ENCODE results near the gene TAS1R1.
A peak's percentile ranks its signal among the peaks of the same experiment; 100 is the strongest.

TAS1R1 gene

DNA sequence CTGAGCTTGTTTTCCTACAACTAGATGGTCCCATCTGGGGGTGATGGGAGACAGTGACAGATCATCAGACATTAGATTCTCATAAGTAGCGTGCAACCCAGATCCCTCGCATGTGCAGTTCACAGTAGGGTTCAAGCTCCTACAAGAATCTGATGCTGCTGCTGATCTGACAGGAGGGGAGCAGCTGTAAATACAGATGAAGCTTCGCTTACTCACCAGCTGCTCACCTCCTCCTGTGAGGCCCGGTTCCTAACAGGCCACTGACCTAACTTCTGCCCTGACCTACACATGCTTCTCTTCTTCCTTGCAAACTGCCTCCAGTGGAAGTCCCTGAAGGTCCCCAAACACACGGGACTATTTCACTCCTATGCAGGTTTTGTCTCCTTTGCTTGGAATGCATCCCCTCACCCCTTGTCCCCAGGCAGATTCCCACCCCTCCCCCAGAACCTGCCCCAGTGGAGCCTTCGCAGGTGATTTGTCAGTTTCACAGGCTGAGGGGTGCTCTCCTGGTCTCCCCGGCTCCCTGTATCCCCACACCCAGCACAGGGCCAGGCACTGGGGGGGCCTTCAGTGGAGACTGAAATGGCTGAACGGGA lies 19.0 kb downstream of the TAS1R1 start:
- DNase-seq (ENCODE audit: low read depth) = no peak

DNA sequence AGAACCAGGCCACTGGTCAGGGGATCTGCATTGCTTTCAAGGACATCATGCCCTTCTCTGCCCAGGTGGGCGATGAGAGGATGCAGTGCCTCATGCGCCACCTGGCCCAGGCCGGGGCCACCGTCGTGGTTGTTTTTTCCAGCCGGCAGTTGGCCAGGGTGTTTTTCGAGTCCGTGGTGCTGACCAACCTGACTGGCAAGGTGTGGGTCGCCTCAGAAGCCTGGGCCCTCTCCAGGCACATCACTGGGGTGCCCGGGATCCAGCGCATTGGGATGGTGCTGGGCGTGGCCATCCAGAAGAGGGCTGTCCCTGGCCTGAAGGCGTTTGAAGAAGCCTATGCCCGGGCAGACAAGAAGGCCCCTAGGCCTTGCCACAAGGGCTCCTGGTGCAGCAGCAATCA lies 19.7 kb downstream of the TAS1R1 start:
- no peak for DNase-seq (ENCODE audit: low read depth)

DNA sequence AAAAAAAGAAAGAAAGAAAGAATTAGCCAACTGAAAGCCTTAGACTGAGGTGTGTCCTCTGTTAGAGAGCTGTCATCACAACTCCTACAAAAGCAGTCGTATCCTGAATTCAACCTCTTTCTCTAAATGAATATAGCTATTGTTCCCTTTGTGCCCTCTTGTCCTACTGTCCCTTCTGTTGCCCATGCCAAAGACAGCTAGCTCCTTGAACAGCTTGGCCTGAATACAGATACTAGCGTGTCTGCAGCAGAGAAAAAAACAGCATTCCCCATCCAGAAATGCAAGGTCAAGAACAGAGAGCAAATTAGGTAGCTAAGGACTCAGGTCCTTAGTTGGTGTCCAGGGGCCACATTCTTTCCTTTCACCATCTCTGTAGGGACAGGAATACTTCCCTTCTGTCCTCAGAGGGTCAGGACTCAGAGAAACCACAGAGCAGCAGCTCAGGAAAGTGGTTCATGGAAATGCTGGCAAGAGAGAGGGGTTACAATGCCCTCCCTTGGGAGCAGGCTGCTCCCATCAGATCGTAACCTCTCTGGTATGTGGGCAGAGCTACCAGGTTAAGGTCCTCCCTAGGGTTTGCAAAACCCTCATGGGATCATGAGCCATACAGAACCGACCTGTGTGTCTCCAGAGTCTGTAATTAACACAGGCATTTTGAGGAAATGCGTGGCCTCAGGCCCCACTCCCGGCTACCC lies 22.9 kb downstream of the TAS1R1 start:
- DNase-seq (ENCODE audit: low read depth) = no peak

DNA sequence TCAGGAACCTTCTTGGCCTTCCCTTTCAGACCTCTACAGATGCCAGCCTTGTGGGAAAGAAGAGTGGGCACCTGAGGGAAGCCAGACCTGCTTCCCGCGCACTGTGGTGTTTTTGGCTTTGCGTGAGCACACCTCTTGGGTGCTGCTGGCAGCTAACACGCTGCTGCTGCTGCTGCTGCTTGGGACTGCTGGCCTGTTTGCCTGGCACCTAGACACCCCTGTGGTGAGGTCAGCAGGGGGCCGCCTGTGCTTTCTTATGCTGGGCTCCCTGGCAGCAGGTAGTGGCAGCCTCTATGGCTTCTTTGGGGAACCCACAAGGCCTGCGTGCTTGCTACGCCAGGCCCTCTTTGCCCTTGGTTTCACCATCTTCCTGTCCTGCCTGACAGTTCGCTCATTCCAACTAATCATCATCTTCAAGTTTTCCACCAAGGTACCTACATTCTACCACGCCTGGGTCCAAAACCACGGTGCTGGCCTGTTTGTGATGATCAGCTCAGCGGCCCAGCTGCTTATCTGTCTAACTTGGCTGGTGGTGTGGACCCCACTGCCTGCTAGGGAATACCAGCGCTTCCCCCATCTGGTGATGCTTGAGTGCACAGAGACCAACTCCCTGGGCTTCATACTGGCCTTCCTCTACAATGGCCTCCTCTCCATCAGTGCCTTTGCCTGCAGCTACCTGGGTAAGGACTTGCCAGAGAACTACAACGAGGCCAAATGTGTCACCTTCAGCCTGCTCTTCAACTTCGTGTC lies 23.7 kb downstream of the TAS1R1 start:
- no peak for DNase-seq (ENCODE audit: low read depth)

DNA sequence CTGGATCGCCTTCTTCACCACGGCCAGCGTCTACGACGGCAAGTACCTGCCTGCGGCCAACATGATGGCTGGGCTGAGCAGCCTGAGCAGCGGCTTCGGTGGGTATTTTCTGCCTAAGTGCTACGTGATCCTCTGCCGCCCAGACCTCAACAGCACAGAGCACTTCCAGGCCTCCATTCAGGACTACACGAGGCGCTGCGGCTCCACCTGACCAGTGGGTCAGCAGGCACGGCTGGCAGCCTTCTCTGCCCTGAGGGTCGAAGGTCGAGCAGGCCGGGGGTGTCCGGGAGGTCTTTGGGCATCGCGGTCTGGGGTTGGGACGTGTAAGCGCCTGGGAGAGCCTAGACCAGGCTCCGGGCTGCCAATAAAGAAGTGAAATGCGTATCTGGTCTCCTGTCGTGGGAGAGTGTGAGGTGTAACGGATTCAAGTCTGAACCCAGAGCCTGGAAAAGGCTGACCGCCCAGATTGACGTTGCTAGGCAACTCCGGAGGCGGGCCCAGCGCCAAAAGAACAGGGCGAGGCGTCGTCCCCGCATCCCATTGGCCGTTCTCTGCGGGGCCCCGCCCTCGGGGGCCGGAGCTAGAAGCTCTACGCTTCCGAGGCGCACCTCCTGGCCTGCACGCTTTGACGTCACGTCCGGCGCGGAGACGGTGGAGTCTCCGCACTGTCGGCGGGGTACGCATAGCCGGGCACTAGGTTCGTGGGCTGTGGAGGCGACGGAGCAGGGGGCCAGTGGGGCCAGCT lies 24.4 kb downstream of the TAS1R1 start, which contains the start of gene ZBTB48:
TSS of gene ZBTB48 (plus strand) at position 621 of the 745 bp plus-strand sequence. CDS start 616 bp downstream, outside the sequence.
- DNase-seq (ENCODE audit: low read depth) = peak; percentile 96

DNA sequence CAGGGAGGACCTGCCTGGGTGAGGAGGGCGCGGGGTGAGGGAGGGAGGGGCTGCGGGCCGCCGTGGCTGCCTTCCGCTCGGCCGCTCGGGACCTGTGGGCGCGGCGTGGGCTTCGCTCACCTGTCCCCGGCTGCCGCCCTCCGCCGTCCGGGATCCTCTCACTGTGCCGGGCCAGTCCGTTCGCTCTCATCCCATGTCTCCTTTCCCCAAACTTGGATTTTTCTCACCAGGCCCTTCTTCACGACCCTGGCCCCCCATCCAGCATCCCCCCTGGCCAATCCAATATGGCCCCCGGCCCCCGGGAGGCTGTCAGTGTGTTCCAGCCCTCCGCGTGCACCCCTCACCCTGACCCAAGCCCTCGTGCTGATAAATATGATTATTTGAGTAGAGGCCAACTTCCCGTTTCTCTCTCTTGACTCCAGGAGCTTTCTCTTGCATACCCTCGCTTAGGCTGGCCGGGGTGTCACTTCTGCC lies 25.0 kb downstream of the TAS1R1 start:
- no peak for DNase-seq (ENCODE audit: low read depth)

DNA sequence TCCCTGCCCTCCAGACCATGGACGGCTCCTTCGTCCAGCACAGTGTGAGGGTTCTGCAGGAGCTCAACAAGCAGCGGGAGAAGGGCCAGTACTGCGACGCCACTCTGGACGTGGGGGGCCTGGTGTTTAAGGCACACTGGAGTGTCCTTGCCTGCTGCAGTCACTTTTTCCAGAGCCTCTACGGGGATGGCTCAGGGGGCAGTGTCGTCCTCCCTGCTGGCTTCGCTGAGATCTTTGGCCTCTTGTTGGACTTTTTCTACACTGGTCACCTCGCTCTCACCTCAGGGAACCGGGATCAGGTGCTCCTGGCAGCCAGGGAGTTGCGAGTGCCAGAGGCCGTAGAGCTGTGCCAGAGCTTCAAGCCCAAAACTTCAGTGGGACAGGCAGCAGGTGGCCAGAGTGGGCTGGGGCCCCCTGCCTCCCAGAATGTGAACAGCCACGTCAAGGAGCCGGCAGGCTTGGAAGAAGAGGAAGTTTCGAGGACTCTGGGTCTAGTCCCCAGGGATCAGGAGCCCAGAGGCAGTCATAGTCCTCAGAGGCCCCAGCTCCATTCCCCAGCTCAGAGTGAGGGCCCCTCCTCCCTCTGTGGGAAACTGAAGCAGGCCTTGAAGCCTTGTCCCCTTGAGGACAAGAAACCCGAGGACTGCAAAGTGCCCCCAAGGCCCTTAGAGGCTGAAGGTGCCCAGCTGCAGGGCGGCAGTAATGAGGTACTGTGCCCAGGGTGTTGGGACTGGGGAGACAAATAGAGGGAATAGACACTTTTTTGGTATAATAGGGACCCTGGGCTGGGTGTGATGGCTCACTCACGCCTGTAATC lies 25.7 kb downstream of the TAS1R1 start:
- DNase-seq (ENCODE audit: low read depth) = no peak

DNA sequence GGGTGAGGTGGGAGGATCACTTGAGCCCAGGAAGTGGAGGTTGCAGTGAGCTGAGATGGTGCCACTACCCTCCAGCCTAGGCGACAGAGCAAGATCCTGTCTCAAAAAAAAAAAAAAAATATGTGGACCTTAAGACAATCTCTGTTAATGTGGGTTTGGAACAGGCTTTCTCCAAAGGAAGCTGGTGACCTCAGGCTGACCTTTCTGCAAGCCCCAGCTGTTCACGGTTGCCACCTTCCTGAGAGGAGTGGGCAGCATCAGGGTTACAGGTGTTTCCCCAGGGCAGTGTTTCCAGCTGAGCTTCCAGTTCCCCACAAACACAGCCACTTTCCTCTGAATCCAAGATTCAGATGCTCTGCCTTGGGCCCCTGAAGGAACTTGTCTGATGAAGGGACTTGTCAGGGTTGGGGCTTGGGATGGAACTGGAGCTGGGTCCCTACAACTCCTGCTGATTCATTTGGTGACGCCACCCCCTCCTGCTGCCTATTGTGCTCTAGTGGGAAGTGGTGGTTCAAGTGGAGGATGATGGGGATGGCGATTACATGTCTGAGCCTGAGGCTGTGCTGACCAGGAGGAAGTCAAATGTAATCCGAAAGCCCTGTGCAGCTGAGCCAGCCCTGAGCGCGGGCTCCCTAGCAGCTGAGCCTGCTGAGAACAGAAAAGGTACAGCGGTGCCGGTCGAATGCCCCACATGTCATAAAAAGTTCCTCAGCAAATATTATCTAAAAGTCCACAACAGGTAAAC lies 26.6 kb downstream of the TAS1R1 start:
- no peak for DNase-seq (ENCODE audit: low read depth)

DNA sequence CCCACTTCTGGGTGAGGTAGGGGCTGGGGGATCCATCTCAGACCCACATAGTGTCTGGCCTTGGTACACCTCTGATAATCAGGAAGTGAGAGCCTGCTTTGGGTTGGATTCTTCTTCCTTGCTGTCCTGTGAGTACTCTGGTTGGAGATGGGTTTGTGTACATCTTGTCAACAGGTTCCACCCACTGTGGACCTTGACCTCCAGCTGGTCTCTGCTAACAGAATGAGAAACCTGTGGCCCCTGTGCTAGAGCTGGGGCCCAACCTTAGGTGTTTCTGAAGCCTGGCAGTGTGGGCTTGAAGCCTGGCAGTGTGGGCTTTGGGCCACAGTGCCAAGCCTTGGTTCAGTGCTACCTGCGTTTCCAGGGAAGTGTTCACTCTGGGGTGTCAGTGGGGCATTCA lies 27.3 kb downstream of the TAS1R1 start:
- DNase-seq (ENCODE audit: low read depth) = no peak

DNA sequence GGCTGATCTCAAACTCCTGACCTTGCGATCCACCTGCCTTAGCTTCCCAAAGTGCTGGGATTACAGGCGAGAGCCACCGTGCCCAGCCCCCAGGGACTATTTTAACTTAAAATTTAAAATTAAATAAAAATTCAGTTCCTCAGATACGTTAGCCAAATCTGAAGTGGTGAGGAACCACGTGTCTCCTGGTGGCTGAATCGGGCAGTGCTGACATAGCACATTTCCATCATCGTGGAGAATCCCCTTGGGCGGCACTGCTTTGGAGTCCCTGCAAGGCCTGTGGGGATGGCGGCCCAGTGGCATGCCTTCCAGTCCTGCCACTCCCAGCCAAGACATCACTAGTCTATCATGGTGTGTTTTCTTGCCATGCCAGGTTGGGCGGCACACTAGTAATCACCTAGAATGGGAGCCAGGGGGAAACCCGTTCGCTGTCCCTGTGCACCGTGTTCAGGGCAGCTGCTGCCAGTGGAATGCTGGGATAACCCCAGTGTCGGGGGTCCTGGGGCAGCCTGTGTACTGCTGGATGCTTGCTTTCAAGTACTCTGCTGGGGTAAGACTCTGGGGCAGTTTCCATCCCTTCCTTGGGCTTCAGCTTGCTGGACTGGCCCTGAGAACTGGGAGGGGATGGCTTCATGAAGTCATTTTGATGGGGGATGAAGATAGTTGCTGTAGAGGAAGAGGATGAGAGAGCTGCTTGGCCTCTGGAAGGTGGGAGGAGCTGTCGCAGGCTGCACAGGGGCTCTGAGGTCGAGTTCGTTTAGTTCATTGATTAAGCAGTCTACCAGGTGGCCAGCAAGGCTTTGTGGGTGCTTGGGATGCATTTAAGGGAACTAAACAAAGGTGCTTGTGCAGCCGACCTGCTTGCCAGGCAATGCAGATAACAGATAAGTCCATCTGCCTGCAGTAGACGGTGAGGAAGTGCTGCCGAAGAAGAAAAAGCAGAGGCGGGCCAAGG lies 29.3 kb downstream of the TAS1R1 start:
- DNase-seq (ENCODE audit: low read depth) = no peak

DNA sequence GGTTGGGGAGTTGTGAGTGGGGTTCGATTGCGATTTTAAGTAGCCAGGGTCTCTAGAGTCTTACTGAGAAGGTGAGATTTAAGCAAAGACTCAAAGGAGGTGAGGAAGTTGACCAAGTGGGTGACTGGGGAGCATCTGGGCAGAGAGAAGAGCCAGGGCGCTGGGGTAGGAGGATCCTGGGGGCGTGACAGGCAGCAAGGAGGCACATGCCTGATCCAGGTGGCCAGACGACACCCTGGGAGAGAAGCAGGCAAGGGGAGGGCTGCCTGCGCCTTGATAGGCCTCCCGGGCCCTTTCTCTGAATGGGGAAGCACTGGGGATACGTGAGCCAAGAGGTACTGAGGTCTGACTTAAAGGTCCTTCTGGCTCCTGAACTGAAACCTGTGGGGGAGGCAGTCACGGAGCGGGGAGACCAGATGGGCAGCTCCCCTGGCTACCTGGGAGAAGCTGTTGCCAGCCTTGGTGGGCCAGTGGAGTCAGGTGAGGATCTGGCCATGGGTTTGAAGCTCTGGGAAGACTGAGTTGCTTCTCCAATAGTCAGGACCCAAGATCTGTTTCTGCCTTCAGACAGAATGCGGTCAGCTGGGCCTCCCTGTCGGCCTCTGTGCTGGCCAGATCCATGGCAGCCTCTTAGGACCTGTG lies 30.1 kb downstream of the TAS1R1 start:
- DNase-seq (ENCODE audit: low read depth) = no peak

DNA sequence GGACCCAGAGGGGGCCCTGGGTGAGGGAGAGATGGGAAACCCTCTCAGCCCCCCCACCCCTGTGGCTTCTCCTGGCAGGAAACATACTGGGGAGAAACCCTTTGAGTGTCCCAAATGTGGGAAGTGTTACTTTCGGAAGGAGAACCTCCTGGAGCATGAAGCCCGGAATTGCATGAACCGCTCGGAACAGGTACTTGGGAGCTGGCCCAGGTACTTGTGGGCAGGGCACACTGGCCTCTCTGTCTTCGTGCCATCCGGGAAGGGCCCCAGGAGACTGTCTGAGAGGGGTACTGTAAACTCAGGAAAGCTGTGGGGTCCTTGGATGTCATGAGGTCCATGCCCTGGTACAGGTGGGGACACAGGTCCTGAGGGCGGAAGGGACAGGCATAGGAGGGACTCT lies 30.7 kb downstream of the TAS1R1 start:
- no peak for DNase-seq (ENCODE audit: low read depth)

DNA sequence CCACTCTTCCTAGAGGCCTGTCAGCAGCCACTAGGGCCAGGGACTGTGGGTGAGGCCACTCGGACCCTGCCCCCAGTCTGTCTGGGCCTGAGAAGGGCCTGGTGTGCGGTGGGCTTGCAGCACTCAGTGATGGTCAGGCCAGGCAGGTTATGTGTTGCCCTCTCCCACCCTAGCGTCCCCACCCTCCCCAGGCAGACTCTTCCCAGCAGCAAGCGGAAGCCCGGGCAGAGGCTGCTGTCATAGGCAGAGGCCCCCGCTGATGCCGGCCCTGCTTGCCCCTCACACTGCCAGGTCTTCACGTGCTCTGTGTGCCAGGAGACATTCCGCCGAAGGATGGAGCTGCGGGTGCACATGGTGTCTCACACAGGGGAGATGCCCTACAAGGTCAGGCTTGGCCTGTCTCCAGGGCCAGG lies 31.3 kb downstream of the TAS1R1 start:
- DNase-seq (ENCODE audit: low read depth) = no peak

DNA sequence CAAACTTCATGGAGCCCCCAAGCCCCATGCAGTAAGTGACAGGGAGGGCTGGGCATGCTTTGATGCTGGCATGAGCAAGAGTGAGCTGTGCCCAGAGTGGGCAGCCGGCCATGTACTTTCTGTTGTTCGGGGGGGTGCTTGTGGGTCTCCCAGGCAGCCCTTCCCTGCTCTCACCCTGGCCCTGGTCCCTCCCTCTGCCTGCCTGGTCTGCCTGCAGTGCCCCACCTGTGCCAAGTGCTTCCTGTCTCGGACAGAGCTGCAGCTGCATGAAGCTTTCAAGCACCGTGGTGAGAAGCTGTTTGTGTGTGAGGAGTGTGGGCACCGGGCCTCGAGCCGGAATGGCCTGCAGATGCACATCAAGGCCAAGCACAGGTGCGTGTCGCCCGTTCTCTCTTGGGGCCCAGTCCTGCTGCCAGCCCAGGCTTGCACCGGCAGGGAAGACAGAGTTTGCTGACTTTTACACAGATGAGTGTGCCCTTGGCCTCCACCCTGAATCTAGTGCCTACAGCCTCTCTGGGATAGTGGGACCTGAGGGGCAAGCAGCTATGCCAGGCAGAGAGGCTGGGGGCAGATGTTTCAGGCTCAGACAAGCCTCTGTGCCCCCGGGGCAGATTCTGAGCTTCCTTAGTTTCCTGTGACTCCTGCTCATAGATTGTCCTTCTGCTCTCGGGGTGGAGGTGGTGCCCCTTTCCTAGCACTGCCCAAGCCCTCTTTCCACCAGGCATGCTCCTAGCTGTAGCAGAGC lies 32.3 kb downstream of the TAS1R1 start:
- DNase-seq (ENCODE audit: low read depth) = no peak

DNA sequence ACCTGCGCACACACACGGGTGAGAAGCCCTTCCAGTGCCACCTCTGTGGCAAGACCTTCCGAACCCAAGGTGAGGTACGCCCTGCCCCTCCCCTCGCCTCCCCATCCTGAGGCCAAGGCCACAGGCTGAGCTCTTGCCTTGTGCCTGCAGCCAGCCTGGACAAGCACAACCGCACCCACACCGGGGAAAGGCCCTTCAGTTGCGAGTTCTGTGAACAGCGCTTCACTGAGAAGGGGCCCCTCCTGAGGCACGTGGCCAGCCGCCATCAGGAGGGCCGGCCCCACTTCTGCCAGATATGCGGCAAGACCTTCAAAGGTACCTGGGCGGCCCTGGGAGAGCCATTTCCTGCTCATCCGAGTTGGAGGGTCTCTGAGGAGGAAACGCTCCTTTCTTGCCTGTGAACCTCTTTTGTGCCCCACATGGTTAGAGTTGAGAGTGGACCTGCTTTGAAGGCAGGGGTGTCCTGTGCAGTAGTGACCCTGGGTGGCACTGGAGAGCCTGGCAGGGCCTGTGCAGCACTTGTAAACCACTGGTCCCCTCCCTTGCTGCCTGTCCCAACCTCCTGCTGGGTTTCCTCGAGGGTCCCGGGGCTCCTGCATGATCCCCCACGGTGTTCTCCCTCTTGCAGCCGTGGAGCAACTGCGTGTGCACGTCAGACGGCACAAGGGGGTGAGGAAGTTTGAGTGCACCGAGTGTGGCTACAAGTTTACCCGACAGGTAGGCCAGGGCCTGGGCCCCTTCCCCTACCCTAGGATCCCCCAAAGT lies 33.2 kb downstream of the TAS1R1 start:
- no peak for DNase-seq (ENCODE audit: low read depth)

DNA sequence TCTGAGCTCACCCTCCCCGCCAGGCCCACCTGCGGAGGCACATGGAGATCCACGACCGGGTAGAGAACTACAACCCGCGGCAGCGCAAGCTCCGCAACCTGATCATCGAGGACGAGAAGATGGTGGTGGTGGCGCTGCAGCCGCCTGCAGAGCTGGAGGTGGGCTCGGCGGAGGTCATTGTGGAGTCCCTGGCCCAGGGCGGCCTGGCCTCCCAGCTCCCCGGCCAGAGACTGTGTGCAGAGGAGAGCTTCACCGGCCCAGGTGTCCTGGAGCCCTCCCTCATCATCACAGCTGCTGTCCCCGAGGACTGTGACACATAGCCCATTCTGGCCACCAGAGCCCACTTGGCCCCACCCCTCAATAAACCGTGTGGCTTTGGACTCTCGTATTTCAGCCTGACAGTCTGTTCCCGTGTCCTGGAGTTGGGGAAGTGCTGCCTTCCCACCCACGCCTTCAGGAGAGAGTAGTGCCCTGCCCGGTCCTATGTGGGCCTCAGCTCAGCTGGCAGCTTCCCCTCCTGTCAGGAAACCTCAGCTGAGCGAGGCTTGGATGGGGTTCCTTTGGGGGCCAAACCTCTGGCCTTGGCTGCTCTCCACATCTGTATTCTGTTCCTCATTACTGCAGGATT lies 33.9 kb downstream of the TAS1R1 start:
- no peak for DNase-seq (ENCODE audit: low read depth)

DNA sequence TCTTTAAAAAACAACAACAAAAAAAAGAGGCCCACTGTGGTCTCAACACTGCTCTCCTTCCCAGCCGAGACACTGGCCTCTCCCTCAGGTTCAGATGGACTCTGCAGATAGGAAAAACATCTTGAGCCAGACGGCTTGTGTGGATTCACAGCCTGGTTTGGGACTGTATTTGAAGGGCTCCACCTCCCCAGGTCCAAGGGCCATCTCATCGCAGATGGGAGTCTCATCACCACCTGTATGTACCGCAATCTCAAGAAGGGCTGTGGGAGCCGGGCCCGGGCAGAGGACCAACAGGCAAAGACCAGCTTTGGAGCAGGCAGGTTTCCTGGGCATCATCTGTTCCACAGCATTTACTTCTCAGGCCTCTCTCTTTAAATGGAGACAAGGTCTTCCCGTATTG lies 34.9 kb downstream of the TAS1R1 start:
- no peak for DNase-seq (ENCODE audit: low read depth)

Data from activated T-helper 1 cell treated with Interleukin-2 at 50 U/mL for 16 hours (primary cell).